ENCODE measurements around the gene KRT10. TPM values are rescaled to one million over a fixed set of nuclear protein-coding genes. Genes with fewer than 3 reads are reported as not detected.

KRT10 gene
- total RNA-seq, 1 donor from 2014 or later, result 29.9 TPM

DNA sequence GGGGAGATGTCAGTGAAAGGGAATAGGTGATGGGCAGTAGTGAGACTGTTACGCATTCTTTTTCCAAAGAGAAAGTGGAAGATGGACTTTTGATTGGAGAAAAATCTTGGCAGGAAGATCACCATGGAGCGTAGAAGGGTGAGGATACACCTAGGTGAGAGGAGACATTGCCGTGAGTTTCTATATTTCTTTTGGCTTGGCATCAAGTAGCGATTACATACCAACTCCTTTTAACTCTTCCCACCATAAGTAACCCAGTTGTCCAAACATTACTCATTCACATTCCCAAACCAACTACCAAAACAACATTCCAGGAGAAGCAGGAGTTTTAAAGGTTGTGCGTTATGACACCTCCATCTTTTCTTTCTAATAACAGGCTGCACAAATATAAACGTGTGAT, 11.9 kb downstream of the KRT10 start:
- H3K36me3 ChIP-seq (ENCODE audit: control insufficient read depth, insufficient read depth, low read length), result no peaks in the 10 kb centered on the region
- H3K27me3 ChIP-seq (ENCODE audit: control insufficient read depth, insufficient read depth, low read length), result no peaks in the 10 kb centered on the region
- DNase-seq (ENCODE audit: low read depth), result peak; percentile 70
- no peak overlapping the region for H3K4me3 ChIP-seq (ENCODE audit: low read depth, low read length)
- TF ChIP-seq, protein P1, sequence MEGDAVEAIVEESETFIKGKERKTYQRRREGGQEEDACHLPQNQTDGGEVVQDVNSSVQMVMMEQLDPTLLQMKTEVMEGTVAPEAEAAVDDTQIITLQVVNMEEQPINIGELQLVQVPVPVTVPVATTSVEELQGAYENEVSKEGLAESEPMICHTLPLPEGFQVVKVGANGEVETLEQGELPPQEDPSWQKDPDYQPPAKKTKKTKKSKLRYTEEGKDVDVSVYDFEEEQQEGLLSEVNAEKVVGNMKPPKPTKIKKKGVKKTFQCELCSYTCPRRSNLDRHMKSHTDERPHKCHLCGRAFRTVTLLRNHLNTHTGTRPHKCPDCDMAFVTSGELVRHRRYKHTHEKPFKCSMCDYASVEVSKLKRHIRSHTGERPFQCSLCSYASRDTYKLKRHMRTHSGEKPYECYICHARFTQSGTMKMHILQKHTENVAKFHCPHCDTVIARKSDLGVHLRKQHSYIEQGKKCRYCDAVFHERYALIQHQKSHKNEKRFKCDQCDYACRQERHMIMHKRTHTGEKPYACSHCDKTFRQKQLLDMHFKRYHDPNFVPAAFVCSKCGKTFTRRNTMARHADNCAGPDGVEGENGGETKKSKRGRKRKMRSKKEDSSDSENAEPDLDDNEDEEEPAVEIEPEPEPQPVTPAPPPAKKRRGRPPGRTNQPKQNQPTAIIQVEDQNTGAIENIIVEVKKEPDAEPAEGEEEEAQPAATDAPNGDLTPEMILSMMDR (IDR thresholded peaks at IDR 0.05; ENCODE audit: insufficient read depth, low read length, poor library complexity, severe bottlenecking), result no peak

DNA sequence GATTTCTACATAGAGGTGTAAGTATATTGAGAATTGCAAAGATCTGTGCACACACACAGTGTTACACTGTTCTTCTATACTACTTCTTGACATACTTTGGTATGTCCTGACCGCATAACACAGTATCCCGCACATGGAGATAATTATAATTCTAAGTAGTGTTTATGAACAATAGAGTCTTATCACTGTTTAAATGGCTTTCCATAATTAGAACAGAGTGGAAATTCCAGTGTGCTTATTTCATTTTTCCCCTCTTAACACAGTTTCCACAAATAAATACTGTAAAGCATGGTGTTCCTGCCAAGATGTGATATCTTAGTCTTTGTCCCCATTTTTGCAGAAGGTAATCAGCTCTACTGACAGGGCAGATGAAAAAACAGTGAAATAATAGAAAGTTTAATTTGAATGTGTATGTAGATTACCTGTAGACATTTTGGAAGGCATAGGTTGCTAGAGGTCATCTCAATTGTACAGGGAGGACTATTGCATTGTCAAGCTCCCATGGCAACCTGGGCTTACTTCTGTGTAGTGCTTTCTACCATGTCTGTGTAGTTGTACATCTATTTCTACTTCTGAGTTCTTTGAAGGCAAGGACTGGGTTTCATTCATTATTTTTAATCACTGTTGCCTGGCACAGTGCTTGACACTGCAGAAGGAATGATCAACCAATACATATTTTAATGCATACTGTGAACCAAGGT, 12.5 kb downstream of the KRT10 start:
- DNase-seq (ENCODE audit: low read depth), result no peak
- no peak overlapping the region for H3K4me3 ChIP-seq (ENCODE audit: low read depth, low read length)
- H3K27me3 ChIP-seq (ENCODE audit: control insufficient read depth, insufficient read depth, low read length), result no peaks in the 10 kb centered on the region
- TF ChIP-seq, protein P1 (IDR thresholded peaks at IDR 0.05; ENCODE audit: insufficient read depth, low read length, poor library complexity, severe bottlenecking), result no peak
- no peaks in the 10 kb centered on the region for H3K36me3 ChIP-seq (ENCODE audit: control insufficient read depth, insufficient read depth, low read length)

DNA sequence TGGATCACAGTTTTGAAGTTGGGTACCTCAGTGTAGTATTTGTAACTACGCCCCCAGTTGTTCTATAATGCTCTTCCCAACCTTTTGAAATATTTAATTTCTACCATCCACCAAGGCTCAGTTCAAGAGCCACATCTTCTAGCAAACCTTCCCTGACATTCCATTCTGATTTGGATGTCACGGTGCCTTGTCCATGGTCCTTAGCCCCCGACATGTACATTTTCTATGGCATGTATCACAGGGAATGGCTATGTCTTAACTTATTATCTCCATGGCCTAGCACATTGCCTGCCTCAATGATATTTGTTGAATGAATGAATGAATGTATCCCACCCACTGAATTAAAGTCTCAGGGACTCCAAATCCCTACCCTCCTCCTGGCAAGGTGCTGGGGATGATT, 16.3 kb downstream of the KRT10 start:
- TF ChIP-seq, protein P1 (IDR thresholded peaks at IDR 0.05; ENCODE audit: insufficient read depth, low read length, poor library complexity, severe bottlenecking), result no peak
- H3K4me3 ChIP-seq (ENCODE audit: low read depth, low read length), result no peak overlapping the region
- H3K36me3 ChIP-seq (ENCODE audit: control insufficient read depth, insufficient read depth, low read length), result no peaks in the 10 kb centered on the region
- H3K27me3 ChIP-seq (ENCODE audit: control insufficient read depth, insufficient read depth, low read length), result no peaks in the 10 kb centered on the region
- DNase-seq (ENCODE audit: low read depth), result no peak

DNA sequence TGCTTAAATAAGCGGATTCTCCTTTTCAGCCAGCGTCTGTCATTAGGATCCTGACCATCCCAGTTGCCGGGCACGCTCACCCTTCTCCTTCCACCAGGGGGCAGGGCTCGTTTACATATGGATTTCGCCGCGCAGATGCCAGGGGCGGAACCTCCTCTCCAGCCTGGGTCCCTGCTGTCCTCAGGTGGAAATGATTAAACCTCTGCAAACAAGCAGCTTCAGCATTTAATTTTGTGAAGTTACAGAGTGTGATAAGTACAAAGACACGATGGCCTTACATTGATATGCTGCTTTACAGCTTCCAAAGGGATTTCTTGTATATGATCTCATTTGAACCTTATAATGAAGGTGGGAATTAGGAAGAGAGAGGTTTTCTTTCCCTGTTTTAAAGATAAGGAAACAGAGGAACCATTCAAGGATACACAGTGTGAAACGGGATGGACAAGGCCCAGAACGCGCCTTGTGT, 18.8 kb downstream of the KRT10 start:
- no peaks in the 10 kb centered on the region for H3K27me3 ChIP-seq (ENCODE audit: control insufficient read depth, insufficient read depth, low read length)
- no peak overlapping the region for H3K4me3 ChIP-seq (ENCODE audit: low read depth, low read length)
- peak; percentile 14 for DNase-seq (ENCODE audit: low read depth)
- H3K36me3 ChIP-seq (ENCODE audit: control insufficient read depth, insufficient read depth, low read length), result no peaks in the 10 kb centered on the region
- TF ChIP-seq, protein P1 (IDR thresholded peaks at IDR 0.05; ENCODE audit: insufficient read depth, low read length, poor library complexity, severe bottlenecking), result peak; percentile 90

DNA sequence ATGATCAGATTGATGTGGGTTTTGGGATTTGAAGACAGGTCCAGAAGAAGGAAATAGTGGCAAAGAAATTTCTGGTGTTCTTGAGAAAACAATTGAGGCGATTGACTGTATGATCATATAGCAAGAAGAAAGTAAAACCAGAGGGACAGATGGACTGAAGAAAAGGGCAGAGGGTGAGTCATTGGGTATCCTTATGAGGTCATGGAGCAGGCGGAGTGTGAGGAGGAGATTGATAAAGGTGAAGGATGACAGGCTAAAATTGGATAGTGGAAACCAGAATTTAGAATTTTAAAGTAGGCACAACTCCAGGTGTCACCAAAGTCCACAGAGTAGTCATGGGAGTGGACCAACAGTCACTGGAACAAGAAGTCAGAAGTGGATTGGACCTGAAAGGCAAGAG, 21.3 kb downstream of the KRT10 start:
- H3K4me3 ChIP-seq (ENCODE audit: low read depth, low read length), result no peak overlapping the region
- no peak for DNase-seq (ENCODE audit: low read depth)
- H3K36me3 ChIP-seq (ENCODE audit: control insufficient read depth, insufficient read depth, low read length), result no peaks in the 10 kb centered on the region
- H3K27me3 ChIP-seq (ENCODE audit: control insufficient read depth, insufficient read depth, low read length), result no peaks in the 10 kb centered on the region
- TF ChIP-seq, protein P1 (IDR thresholded peaks at IDR 0.05; ENCODE audit: insufficient read depth, low read length, poor library complexity, severe bottlenecking), result no peak

DNA sequence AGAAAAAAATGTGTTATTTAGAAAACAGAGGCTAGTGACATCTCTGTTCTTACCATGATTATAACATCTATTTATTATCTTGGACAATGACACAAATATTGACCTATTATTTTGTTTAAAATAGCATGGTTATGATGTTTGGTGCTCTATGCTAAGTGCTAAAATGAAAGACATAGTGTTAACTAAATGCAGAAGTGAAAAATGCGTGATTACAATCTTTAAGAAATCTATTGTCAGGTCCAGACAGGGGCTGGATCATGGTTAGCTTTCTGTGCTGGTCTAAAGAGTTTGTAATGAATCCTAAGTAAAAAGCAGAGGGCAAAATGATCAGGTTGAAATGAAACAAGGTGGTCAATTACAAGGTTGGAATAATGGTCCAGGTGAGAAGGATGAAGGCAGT, 22.0 kb downstream of the KRT10 start:
- Histone ChIP-seq H3K27me3 (ENCODE audit: control insufficient read depth, insufficient read depth, low read length) (no peaks in the 10 kb centered on the region), H3K36me3 (ENCODE audit: control insufficient read depth, insufficient read depth, low read length) (no peaks in the 10 kb centered on the region), H3K4me3 (ENCODE audit: low read depth, low read length) (no peak overlapping the region)
- DNase-seq (ENCODE audit: low read depth), result no peak
- TF ChIP-seq, protein P1 (IDR thresholded peaks at IDR 0.05; ENCODE audit: insufficient read depth, low read length, poor library complexity, severe bottlenecking), result no peak
